RCC 7860 (cell line): Measurements from ENCODE around the gene TGDS.
A peak's percentile ranks its signal among the peaks of the same experiment; 100 is the strongest.
"Not testable (repeated sequence)": the region's sequence is repeated elsewhere in the genome, so short reads cannot be mapped to it uniquely, and the experiment has no call there.

Experiments
- DNase-seq: peaks from one replicate; pipeline ENCODE4 v3.0.0-alpha.2; 2015; ENCODE audit warnings: low spot score
- FAIRE-seq: peaks from 2 replicates; lab custom pipeline; 2012; peaks lifted over from hg19 to GRCh38; lab: Jason Lieb, UNC

TGDS gene

GRCh38 chr13:94553766-94554165, 42.2 kb downstream of the TGDS start:
- no peak for DNase-seq

GRCh38 chr13:94552095-94552494, 43.9 kb downstream of the TGDS start:
- DNase-seq (no peak), FAIRE-seq (no peak)

More at GRCh38 chr13:94553766-94554165, 42.2 kb downstream of the TGDS start:
- FAIRE-seq, result no peak

GRCh38 chr13:94550062-94550738, 45.8 kb downstream of the TGDS start:
- DNase-seq (peak; percentile 42), FAIRE-seq (no peak)

GRCh38 chr13:94549232-94550061, 46.5 kb downstream of the TGDS start:
- FAIRE-seq (peak; percentile 74), DNase-seq (peak; percentile 93)

GRCh38 chr13:94548821-94549231, 47.1 kb downstream of the TGDS start:
- FAIRE-seq (no peak), DNase-seq (no peak)

- no peak for FAIRE-seq
- no peak for DNase-seq
Observed at GRCh38 chr13:94548382-94548781, 47.6 kb downstream of the TGDS start.

GRCh38 chr13:94546061-94546839, 49.7 kb downstream of the TGDS start:
- DNase-seq (no peak), FAIRE-seq (no peak)

GRCh38 chr13:94544922-94545321, 51.0 kb downstream of the TGDS start:
- DNase-seq (no peak), FAIRE-seq (no peak)

- FAIRE-seq, result no peak
- no peak for DNase-seq
Observed at GRCh38 chr13:94542917-94543316, 53.0 kb downstream of the TGDS start.

- DNase-seq (no peak), FAIRE-seq (no peak)
Observed at GRCh38 chr13:94537740-94538630, 58.0 kb downstream of the TGDS start.

GRCh38 chr13:94535775-94536174, 60.2 kb downstream of the TGDS start:
- FAIRE-seq (no peak), DNase-seq (no peak)

GRCh38 chr13:94535231-94535630, 60.7 kb downstream of the TGDS start:
- FAIRE-seq (no peak), DNase-seq (no peak)

- no peak for FAIRE-seq
- no peak for DNase-seq
Observed at GRCh38 chr13:94534166-94534565, 61.8 kb downstream of the TGDS start.

- FAIRE-seq, result not testable (repeated sequence)
Observed at GRCh38 chr13:94532278-94532677, 63.7 kb downstream of the TGDS start.

GRCh38 chr13:94526956-94527355, 69.0 kb downstream of the TGDS start:
- DNase-seq, result not testable (repeated sequence)

More at GRCh38 chr13:94532278-94532677, 63.7 kb downstream of the TGDS start:
- DNase-seq, result not testable (repeated sequence)

GRCh38 chr13:94525781-94526180, 70.2 kb downstream of the TGDS start:
- no peak for FAIRE-seq

More at GRCh38 chr13:94526956-94527355, 69.0 kb downstream of the TGDS start:
- FAIRE-seq, result not testable (repeated sequence)

GRCh38 chr13:94524407-94524806, 71.5 kb downstream of the TGDS start:
- no peak for FAIRE-seq
- DNase-seq, result no peak

More at GRCh38 chr13:94525781-94526180, 70.2 kb downstream of the TGDS start:
- DNase-seq, result no peak
